ENCODE results near the gene MRPS25.

MRPS25 gene

GRCh38 chr3:15064835-15065549, at the start of gene MRPS25:
Gene MRPS25 (minus strand): TSS chr3:15065315. CDS start chr3:15065194, 121 bp downstream.
- no peak for TF ChIP-seq CTCF (conservative IDR thresholded peaks at IDR 0.05; ENCODE audit: low read length)
- no peak for TF ChIP-seq EZH2phosphoT487 (IDR thresholded peaks at IDR 0.05; ENCODE audit: borderline replicate concordance)
- H3K4me1 ChIP-seq (ENCODE audit: insufficient read depth, low read length, poor library complexity, severe bottlenecking) = peaks cover 17% of the 10 kb centered on the region

GRCh38 chr3:15113884-15114283, 48.8 kb upstream of the MRPS25 start:
- H3K4me1 ChIP-seq (ENCODE audit: insufficient read depth, low read length, poor library complexity, severe bottlenecking) = no peaks in the 10 kb centered on the region
- no peak for TF ChIP-seq EZH2phosphoT487 (IDR thresholded peaks at IDR 0.05; ENCODE audit: borderline replicate concordance)
- TF ChIP-seq CTCF (conservative IDR thresholded peaks at IDR 0.05; ENCODE audit: low read length) = no peak
- H4K20me1 ChIP-seq (ENCODE audit: insufficient read depth, low read length, poor library complexity, severe bottlenecking) = no peaks in the 10 kb centered on the region
- no peaks in the 10 kb centered on the region for H3K36me3 ChIP-seq (ENCODE audit: insufficient read depth, low read length)
- H3K9ac ChIP-seq (ENCODE audit: low read depth, low read length, poor library complexity, severe bottlenecking) = no peak overlapping the region
- no peak overlapping the region for H3K4me3 ChIP-seq (ENCODE audit: low read length, poor library complexity, severe bottlenecking)
- no peaks in the 10 kb centered on the region for H3K79me2 ChIP-seq (ENCODE audit: insufficient read depth, low read length)
- H3K9me2 ChIP-seq (replicated peaks; ENCODE audit: low read depth, low read length) = no peaks in the 10 kb centered on the region
- no peaks in the 10 kb centered on the region for H3K9me3 ChIP-seq (ENCODE audit: insufficient read depth, low read depth, low read length)
- no peaks in the 10 kb centered on the region for H3K27me3 ChIP-seq (ENCODE audit: insufficient read depth, low read length, poor library complexity, severe bottlenecking)
- H3F3A ChIP-seq (ENCODE audit: low read depth) = no peaks in the 10 kb centered on the region
- H3K4me2 ChIP-seq (ENCODE audit: low read depth, low read length, poor library complexity, severe bottlenecking) = no peak overlapping the region
- H2AFZ ChIP-seq (ENCODE audit: low read length) = no peak overlapping the region

More at GRCh38 chr3:15064835-15065549, at the start of gene MRPS25:
- Histone ChIP-seq H3K36me3 (ENCODE audit: insufficient read depth, low read length) (no peaks in the 10 kb centered on the region), H3K9ac (ENCODE audit: low read depth, low read length, poor library complexity, severe bottlenecking) (peak within 1 kb of the TSS; percentile 92), H3K4me2 (ENCODE audit: low read depth, low read length, poor library complexity, severe bottlenecking) (peak within 1 kb of the TSS; percentile 90), H3K79me2 (ENCODE audit: insufficient read depth, low read length) (peaks cover 27% of the 10 kb centered on the region), H3K9me3 (ENCODE audit: insufficient read depth, low read depth, low read length) (no peaks in the 10 kb centered on the region), H3K9me2 (replicated peaks; ENCODE audit: low read depth, low read length) (no peaks in the 10 kb centered on the region), H4K20me1 (ENCODE audit: insufficient read depth, low read length, poor library complexity, severe bottlenecking) (peaks cover 21% of the 10 kb centered on the region), H3F3A (ENCODE audit: low read depth) (no peaks in the 10 kb centered on the region), H2AFZ (ENCODE audit: low read length) (peak within 1 kb of the TSS; percentile 97), H3K27me3 (ENCODE audit: insufficient read depth, low read length, poor library complexity, severe bottlenecking) (no peaks in the 10 kb centered on the region), H3K4me3 (ENCODE audit: low read length, poor library complexity, severe bottlenecking) (peak within 1 kb of the TSS; percentile 96)

GRCh38 chr3:15113471-15113870, 48.4 kb upstream of the MRPS25 start:
- Histone ChIP-seq H3K4me3 (ENCODE audit: low read length, poor library complexity, severe bottlenecking) (no peak overlapping the region), H3K4me2 (ENCODE audit: low read depth, low read length, poor library complexity, severe bottlenecking) (no peak overlapping the region), H3K9ac (ENCODE audit: low read depth, low read length, poor library complexity, severe bottlenecking) (no peak overlapping the region), H2AFZ (ENCODE audit: low read length) (no peak overlapping the region), H3K4me1 (ENCODE audit: insufficient read depth, low read length, poor library complexity, severe bottlenecking) (no peaks in the 10 kb centered on the region), H3K79me2 (ENCODE audit: insufficient read depth, low read length) (no peaks in the 10 kb centered on the region), H3K9me2 (replicated peaks; ENCODE audit: low read depth, low read length) (no peaks in the 10 kb centered on the region), H4K20me1 (ENCODE audit: insufficient read depth, low read length, poor library complexity, severe bottlenecking) (no peaks in the 10 kb centered on the region), H3K9me3 (ENCODE audit: insufficient read depth, low read depth, low read length) (no peaks in the 10 kb centered on the region), H3F3A (ENCODE audit: low read depth) (no peaks in the 10 kb centered on the region), H3K27me3 (ENCODE audit: insufficient read depth, low read length, poor library complexity, severe bottlenecking) (no peaks in the 10 kb centered on the region), H3K36me3 (ENCODE audit: insufficient read depth, low read length) (no peaks in the 10 kb centered on the region)
- no peak for TF ChIP-seq EZH2phosphoT487 (IDR thresholded peaks at IDR 0.05; ENCODE audit: borderline replicate concordance)
- TF ChIP-seq CTCF (conservative IDR thresholded peaks at IDR 0.05; ENCODE audit: low read length) = no peak

Data from Loucy (cell line).